H1 (cell line): ENCODE data around the gene ALG14. TPM values are rescaled to one million over a fixed set of nuclear protein-coding genes. Genes with fewer than 3 reads are reported as not detected.

Experiments
- JUN ChIP-seq: IDR thresholded peaks from 2 replicates; pipeline ENCODE4 v1.6.1; 2011; ENCODE audit warnings: low read depth, mild to moderate bottlenecking, improper control_type of control experiment, low read length
- SP1 ChIP-seq: IDR thresholded peaks from 2 replicates; pipeline ENCODE4 v1.6.1; 2011; ENCODE audit warnings: low read depth, low read length
- YY1 ChIP-seq: IDR thresholded peaks from 2 replicates; pipeline ENCODE4 v1.6.1; 2011; ENCODE audit warnings: low read depth, mild to moderate bottlenecking, low read length
- polyA plus RNA-seq, 7 experiments: library from polyadenylated mRNA; depleted of rRNA in 3 of 7; stranded (reverse) in 5 of 7; unstranded in 2 of 7; fragments of >200 nt in 5 of 7; fragments of 200-250 nt in 2 of 7; gene quantifications; 1 replicate in 5 of 7; 2 replicates in 1 of 7; 4 replicates in 1 of 7; pipeline versions ENCODE4 v1.2.1 to v1.2.3, GENCODE V29; 2011 to 2013; ENCODE audit warnings: missing spikeins in 2 of 7, mixed read lengths in 2 of 7
- total RNA-seq: library from RNA; stranded (reverse); fragmentation: NEBNext Ultra II Directional; extraction: Animal tissue kit (Norgen Biotek cat#: 25700); gene quantifications from 2 replicates; pipeline ENCODE4 v1.2.1, GENCODE V29; 2021

Gene ALG14
- total and polyA plus RNA-seq, 2 of the 8 experiments (the other 6 are each of a cell fraction or from before 2014, with no cell fraction given), result 0.95 to 1.3 TPM

DNA sequence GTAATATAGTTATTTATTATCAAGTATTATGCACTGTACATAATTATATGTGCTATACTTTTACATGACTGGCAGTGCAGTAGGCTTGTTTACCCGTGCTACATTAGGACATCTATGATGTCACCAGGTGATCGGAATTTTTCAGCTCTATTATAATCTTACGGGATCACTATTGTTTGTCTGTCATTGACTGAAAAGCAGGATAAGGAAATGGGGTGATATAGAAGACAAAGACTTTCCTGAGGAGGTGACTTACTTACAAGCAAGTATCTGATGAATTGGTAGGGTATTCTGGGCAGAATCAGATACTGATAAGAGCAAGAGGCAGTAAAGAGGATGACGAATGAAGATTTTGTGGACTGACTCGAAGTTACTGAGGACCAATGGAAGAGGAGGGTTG lies 80.6 kb downstream of the ALG14 start (continued):
- TF ChIP-seq JUN (no peak), SP1 (no peak), YY1 (no peak)
